Measurements from ENCODE around the gene PPP3CB.

DNA sequence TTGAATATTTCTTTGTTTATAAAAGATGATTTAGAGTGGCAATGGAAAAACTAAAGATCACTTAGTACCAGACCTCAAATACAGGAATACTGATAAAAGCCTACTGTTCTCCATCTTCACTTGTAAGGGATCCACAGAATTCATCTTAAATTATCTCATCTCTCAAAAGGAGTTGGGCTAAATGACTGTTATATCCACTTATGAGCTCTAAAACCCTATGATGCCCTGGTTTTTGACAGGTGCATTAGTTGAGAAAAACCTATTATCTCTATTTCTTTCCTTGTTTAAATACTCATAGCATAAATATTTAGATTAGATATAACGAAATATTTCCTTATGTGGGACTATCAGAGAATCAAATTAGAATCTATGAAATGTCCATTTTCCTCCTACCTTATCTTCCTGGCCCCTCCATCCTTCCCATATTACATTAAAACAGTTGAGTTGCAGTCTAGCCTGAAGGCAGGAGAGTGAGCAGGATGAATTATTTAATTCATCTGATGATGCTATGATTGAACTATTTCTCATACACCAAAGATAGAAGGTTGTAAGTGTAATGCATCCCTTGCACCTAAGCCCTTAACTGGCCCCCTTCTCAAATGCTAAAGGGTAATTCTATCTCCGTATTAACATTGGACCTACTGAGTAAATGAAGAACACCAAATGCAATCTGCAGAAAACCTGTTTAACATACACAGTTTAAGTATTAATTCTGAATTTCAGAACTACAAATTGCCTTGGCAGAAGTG is 29.7 kb downstream of the PPP3CB start:
- TF ChIP-seq CTCF (IDR thresholded peaks at IDR 0.05; ENCODE audit: extremely low read depth in 1 of 2, insufficient read depth in 1 of 2, low read depth in 1 of 2, low read length in 2 of 2) (no peak), POLR2A (IDR thresholded peaks at IDR 0.05; ENCODE audit: low read depth, low read length) (no peak), MAX (IDR thresholded peaks at IDR 0.05; ENCODE audit: insufficient read depth, insufficient read length) (no peak), POLR2AphosphoS5 (IDR thresholded peaks at IDR 0.05; ENCODE audit: insufficient read depth, low read depth, low read length) (no peak), MYC (IDR thresholded peaks at IDR 0.05; ENCODE audit: low read depth, low read length) (no peak), GATA2 (IDR thresholded peaks at IDR 0.05; ENCODE audit: insufficient read depth, insufficient read length, low read depth, low read length) (no peak)

All from endothelial cell of umbilical vein (primary cell).